B cell (primary cell): ENCODE results near the gene RAMAC.

ENCODE experiments used
- CTCF ChIP-seq: fragments of 200-600 bp; IDR thresholded peaks from one replicate; pipeline ENCODE4 v1.8.0; 2022; ENCODE audit warnings: antibody characterized with exemption, mild to moderate bottlenecking
- EZH2 ChIP-seq: IDR thresholded peaks from 2 replicates; pipeline ENCODE4 v1.6.1; 2012; ENCODE audit warnings: borderline replicate concordance, low read depth, mild to moderate bottlenecking, moderate library complexity, low read length; ENCODE audit not compliant: insufficient read depth, poor library complexity, severe bottlenecking

- no peak for TF ChIP-seq CTCF
- no peak for TF ChIP-seq EZH2
Observed at GRCh38 chr15:83036253-83036652, 50.2 kb downstream of the RAMAC start.
